CD4-positive, alpha-beta T cell treated with Interleukin-6 at 100 ng/mL for 8 hours (primary cell): ENCODE results near the gene INAFM2.
A peak's percentile ranks its signal among the peaks of the same experiment; 100 is the strongest.

ENCODE experiments used
- DNase-seq: peaks from one replicate; pipeline ENCODE4 v3.0.0-alpha.2; 2020; ENCODE audit warnings: mixed read lengths, low spot score

INAFM2 gene

DNA sequence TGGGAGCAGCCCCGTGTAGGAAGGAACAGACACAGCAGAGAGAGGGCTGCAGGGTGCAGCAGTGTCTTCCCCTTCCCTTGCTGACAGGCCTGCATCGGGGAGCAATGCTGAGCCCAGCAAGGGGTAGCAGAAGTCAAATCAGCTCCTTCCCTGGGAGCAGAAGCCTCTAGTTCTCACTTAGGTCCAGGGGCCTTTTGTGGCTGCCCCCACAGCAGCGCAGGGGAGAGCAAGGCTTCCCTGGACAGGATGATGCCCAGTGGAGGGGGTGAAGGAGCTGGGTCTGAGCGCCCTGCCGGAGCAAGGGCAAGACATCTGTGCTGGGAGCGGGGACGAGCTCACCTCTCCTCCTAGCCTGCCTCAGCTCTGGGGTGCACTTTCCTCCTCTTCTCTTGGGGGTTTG, 16.6 kb upstream of the INAFM2 start:
- no peak for DNase-seq

DNA sequence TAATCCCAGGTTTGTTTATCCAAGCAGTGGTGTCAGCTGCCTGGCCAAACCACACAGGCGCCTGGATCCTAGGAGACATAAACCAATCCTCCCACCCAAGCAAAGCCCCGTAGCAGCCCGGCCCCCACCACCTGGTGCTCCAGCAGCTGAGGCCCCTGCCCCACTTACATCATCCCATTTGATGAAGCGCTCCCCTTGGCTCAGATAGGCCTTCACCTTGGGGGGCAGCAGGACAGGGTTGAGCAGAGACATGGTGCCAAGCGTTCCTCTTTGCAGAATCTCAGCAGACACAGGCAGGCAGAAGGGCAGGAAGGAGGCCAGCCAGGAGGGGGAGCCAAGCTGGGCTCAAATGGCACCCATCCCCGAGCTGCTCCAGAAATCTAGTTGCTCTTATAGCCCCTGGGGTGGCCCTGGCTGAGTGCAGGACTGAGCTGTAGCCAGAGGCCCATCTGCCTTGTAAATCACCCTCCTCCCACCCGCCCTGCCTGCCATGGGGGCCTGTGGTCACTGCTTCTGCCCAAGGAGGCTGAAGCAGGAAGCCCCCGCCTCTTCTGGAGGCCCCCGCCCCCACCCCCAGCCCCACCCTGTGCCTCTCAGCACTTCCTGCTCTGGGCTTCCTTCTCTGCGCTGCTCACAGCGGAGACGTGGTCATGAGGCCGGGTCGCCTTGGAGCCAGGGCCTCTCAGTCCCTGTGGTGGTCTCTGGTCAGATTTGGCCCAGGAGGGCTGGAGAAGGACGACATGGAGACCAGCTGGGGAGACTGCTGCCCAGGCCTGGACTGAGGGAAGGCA, 15.9 kb upstream of the INAFM2 start, which contains the start of gene PLCB2:
PLCB2 (minus strand) TSS at position 515 of the 791 bp plus-strand sequence; CDS start at position 252, 263 bp downstream.
- peak; percentile 73 for DNase-seq

- DNase-seq: no peak
These were observed 14.1 kb upstream of the INAFM2 start for GRCh38 chr15:40309344-40309862.

- peak; percentile 62 for DNase-seq
These were observed 13.2 kb upstream of the INAFM2 start for GRCh38 chr15:40310001-40310959.

GRCh38 chr15:40310993-40311392, 12.5 kb upstream of the INAFM2 start:
- no peak for DNase-seq

- DNase-seq: no peak
These were observed 10.9 kb upstream of the INAFM2 start for GRCh38 chr15:40312370-40313158.

DNA sequence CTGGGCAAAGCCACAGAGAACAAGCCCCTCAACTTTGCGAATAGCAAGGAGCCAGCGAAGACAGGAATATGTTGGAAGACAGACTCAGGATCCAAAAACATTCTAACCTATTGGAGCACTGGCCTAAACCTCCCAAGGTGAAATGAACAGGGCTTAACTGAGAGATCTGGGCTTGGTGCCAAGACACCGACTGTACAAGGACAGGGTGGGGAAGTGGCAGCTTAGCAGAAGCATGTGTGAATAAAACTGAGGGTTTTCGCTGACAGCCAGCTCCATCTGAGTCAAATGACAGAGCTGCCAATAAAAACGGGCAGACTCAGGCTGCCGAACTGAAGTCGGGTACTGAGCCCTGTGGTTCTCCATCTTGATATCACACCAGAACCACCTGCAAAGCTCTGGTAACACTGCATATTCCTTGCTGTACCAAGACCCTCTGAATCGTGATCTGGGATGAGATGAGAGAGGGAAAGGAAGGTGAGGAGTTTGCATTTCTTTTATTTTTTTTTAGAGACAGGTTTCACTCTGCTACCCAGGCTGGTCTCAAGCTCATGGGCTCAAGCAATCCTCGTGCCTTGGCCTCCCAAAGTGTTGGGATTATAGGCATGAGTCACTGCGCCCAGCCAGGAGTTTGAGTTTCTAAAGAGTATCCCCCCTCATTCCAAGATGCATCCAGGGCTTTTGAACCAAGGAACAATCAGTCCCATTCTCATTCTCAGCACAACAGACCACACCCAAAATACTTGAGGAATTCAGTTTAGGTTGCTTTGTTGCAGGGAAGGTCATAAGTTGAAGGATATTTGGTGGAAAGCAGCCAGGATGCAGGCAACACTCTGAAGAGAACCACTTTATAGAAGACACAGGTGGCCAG, 9.7 kb upstream of the INAFM2 start:
- DNase-seq: peak; percentile 60

- DNase-seq: no peak
These were observed 8.7 kb upstream of the INAFM2 start for GRCh38 chr15:40314723-40315276.

- no peak for DNase-seq
These were observed 6.6 kb upstream of the INAFM2 start for GRCh38 chr15:40316931-40317330.

DNA sequence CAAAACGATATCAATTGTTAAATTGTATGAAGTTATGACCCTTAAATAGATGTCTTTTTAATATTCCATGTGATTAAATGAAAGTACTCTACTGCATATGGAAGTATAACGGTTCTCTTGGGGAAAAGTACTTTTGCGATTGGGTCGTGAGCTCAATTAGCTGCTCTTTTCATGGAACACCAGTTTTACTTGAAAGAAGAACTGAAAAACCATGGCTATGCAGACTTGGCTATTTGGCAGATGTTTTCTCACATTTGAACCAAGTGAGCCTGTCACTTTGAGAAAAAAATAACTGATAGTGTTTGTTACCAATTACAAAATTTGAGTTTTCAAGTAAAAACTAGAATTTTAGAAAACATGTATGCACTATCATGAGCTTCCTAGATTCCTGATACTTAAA, 5.9 kb upstream of the INAFM2 start:
- no peak for DNase-seq

- no peak for DNase-seq
These were observed 3.1 kb upstream of the INAFM2 start for GRCh38 chr15:40320409-40320808.

DNA sequence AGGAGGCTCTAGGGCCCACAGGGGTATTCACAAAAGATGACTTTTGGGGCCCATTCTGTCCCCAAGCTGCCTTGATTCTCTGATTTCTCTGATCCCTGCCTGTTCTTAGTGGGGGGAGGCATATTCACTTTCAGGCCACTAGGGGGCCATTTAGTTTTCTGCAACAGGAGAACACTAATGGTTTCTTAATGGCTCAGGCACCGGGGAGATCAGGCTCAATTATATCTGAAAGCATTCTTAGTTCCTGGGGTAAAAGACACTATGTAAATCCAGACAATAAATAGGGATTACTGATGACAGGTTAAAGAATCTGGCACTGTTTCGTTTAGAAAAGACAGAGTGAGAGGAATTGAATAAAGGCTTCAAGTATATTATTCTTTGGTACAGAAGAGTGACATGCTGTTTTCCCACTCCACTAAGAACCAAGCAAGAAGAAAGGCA, 2.5 kb upstream of the INAFM2 start:
- DNase-seq: peak; percentile 75

DNA sequence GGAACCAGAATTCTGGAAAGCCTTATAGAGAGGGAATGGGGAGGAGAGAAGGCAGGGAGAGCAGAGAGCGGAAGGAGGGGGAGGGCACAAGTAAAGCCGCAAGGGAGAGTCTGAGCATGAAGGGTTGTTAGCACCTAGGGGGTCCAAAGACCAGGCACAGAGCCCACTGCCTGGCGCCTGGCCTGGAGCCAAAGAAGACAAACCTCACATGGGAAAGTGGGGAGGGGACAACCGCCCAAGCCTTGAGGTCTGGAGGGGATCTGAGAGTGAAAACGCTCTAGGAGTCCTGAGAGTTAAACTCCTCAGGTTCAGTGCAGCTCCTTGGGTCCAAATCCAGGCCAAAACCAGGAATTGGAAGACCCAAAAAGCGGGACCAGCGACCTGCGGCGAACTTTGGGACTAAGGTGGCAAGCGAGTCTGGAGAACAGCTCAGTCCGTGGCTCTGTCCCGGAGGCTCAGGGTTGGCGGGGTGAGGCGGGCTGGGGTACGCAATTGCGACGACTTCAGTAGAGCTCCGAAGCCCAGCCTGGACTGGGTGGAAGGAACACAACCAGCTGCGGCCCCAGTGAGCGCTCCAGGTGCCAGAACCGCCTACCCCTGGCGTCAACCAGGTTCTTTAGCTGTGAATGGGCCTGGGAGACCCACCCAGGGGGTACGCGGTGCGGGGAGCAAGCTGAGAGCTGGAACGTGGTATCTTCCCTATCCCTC, 807 bp upstream of the INAFM2 start:
- DNase-seq: no peak

DNA sequence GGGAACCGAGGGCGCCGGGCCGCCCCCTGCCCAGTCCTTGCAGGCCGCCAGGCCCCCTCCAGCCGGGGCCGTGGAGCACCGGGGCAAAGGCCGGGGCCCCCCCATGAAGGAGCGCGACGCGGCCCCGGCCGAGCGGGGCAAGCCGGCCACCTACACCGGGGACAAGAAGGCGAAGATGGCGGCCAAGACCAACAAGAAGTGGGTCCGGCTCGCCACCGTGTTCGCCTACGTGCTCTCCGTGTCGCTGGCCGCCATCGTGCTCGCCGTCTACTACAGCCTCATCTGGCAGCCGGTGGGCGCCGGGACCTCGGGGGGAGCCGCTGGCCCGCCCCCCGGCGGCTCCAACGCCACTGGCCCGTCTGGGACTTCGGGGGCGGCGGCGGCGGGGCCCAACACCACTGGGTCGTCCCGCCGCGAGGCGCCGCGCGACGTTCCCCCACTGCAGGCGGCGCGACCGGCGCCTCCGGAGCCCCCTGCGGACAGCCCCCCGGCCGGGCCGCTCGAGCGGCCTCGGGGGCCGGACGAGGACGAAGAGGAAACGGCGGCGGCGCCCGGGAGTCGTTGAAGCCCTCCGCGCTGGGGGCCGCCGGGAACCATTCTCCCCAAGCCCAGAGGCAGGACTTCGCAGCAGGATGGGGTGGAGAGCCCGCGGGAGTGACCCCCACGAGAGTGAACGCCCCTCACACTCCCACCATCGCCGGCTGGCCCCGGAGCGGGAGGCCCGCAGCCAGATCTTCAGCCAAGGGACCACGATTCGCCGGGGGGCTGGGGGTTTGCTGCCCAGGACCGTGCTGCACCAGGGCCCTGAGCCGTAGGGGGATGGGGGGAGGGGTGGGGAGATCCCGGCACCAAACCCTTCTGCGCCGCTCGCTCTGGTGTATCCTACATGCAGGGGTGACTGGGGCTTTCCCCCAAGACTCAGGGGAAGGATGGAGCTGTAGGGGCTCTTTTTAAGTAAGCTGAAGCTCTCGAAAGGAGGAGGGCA, 753 bp downstream of the INAFM2 start:
- DNase-seq: no peak

DNA sequence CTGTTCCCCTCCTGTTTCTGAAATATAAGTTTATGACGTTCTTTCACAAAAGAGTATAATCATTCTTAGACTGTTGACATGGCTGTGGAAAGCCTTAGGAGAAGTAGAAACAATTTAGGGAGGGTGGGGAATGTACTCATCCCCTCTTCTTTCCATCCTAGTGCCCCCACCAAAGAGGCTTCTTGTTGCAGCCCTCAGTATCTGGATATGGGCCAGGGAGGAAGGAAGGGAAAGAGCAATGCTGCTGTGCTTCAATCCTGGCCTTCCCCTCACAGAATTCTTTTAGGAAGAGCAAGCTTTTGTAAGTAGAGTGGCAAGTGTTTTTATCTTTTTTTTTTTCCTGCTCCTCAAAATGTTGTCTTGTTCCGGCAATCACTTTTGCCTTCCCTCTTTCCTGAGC, 1.7 kb downstream of the INAFM2 start:
- no peak for DNase-seq

GRCh38 chr15:40325700-40326099, 2.2 kb downstream of the INAFM2 start:
- DNase-seq: no peak

DNA sequence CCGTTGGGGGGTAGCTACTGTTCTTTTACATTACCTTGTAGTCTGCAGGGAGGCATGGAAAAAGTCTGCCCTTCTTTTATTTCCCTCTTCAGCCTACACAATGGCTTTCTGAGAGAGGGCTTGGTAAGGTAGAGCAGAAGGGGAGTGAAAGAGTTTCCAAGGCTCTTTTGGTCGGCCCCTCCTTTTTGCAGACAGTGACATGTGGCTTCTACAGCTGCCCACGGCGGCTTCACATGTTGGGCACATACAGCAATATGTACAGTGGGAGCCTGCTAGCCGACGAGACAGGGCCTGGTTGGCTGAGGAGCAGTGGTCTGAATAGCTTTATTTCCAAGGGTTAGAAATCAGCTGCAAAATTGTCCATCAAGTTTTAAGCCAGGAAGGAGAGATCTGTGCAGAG, 4.0 kb downstream of the INAFM2 start:
- DNase-seq: no peak

DNA sequence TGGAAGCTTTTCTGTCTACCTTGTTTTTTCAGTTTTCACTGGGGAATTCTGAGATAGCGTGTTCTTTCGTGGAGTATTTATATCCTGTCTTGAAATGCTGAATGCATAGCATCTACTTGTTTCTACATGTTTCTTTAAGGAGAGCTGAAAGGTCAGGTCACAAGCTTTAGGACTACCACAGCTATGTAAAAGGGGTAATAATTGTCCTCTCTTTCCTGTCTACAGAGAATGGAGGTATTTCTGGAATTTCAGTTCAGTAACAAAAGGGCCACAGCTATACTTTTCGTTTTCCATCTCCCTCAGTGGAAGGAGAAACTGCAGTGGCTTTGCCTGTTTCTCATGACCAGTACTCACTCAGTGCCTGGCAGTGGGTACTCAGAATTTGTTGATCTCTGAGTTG, 4.7 kb downstream of the INAFM2 start:
- no peak for DNase-seq

GRCh38 chr15:40328751-40329150, 5.3 kb downstream of the INAFM2 start:
- no peak for DNase-seq
